Panc1 (cell line): ENCODE measurements around the gene TTC9B. TPM values are rescaled to one million over a fixed set of nuclear protein-coding genes. Genes with fewer than 3 reads are reported as not detected.

Experiments used
- ATAC-seq: fragments of 200-7000 bp; cut with Tn5 transposase; 2 replicates; pipeline ENCODE4 v1.9.1; 2020; ENCODE audit warnings: mild to moderate bottlenecking, moderate library complexity
- BruUV-seq: library from RNA; stranded (reverse); fragments of 400-500 nt; replicated peaks from 2 replicates; lab custom pipeline; 2021; lab: Mats Ljungman, UMichigan
- CTCF ChIA-PET: fragments of 300-600 bp; sonication (Branson Sonifier 250); formaldehyde crosslinking; loops from one replicate; lab custom pipeline; 2022; ENCODE audit warnings: antibody characterized with exemption; lab: Charles Lee
- POLR2A ChIA-PET: fragments of 300-600 bp; sonication (Branson Sonifier 250); formaldehyde crosslinking; loops from one replicate; lab custom pipeline; 2022; ENCODE audit warnings: antibody characterized with exemption; lab: Charles Lee
- DNase-seq: peaks from one replicate; pipeline ENCODE4 v3.0.0-alpha.2; 2010; ENCODE audit warnings: low read depth, low spot score
- H3K27ac ChIP-seq: 2 replicates; pipeline ENCODE4 v1.5.1; 2011; ENCODE audit warnings: mild to moderate bottlenecking, low read length, inconsistent platforms
- H3K27me3 ChIP-seq: fragments of 200-500 bp; sonication (Bioruptor generic); 2 replicates; pipeline ENCODE4 v1.6.0; 2014; ENCODE audit warnings: low read length, inconsistent platforms; ENCODE audit not compliant: control insufficient read depth, insufficient read depth
- H3K36me3 ChIP-seq: fragments of 200-500 bp; sonication (Bioruptor generic); 2 replicates; pipeline ENCODE4 v1.5.1; 2014; ENCODE audit warnings: inconsistent platforms, mild to moderate bottlenecking, low read length, moderate library complexity; ENCODE audit not compliant: control insufficient read depth, insufficient read depth
- H3K4me1 ChIP-seq: 2 replicates; pipeline ENCODE4 v1.5.1; 2011; ENCODE audit warnings: inconsistent platforms, mild to moderate bottlenecking, low read length, moderate library complexity; ENCODE audit not compliant: control insufficient read depth, insufficient read depth
- H3K4me3 ChIP-seq, 2 experiments: 2 replicates each; pipeline ENCODE4 v1.5.1; 2011 to 2012; ENCODE audit warnings: low read depth in 2 of 2, low read length in 2 of 2, mild to moderate bottlenecking in 2 of 2, inconsistent platforms in 1 of 2, moderate library complexity in 1 of 2
- H3K9me3 ChIP-seq: fragments of 200-500 bp; sonication (Bioruptor generic); 2 replicates; pipeline ENCODE4 v1.5.1; 2014; ENCODE audit warnings: low read depth, mild to moderate bottlenecking, inconsistent platforms, low read length, moderate library complexity; ENCODE audit not compliant: control insufficient read depth, insufficient read depth
- CTCF ChIP-seq: fragments of 450-650 bp; IDR thresholded peaks from 2 replicates; pipeline ENCODE4 v1.5.1; 2017; ENCODE audit warnings: mild to moderate bottlenecking
- POLR2AphosphoS5 ChIP-seq: IDR thresholded peaks from 2 replicates; pipeline ENCODE4 v1.6.1; 2012; ENCODE audit warnings: mild to moderate bottlenecking, low read depth, low read length, moderate library complexity
- SIN3A ChIP-seq: IDR thresholded peaks from 2 replicates; pipeline ENCODE4 v1.6.1; 2012; ENCODE audit warnings: low read depth, mild to moderate bottlenecking, low read length, moderate library complexity, borderline replicate concordance; ENCODE audit not compliant: insufficient read depth
- TCF7L2 ChIP-seq: IDR thresholded peaks from 2 replicates; pipeline ENCODE4 v1.6.1; 2011; ENCODE audit warnings: mild to moderate bottlenecking, low read depth, low read length, inconsistent platforms
- in situ Hi-C: cut with HindIII; loops from 2 replicates; pipeline ENCODE4 v1.10.0; 2016; ENCODE audit warnings: low sequenced_read_pairs, low pct_unique_long_range_greater_than_20kb
- intact Hi-C: fragments of 100-400 bp; cut with micrococcal nuclease; formaldehyde crosslinking; loops from one replicate; pipeline ENCODE4 v1.10.0; 2022; ENCODE audit not compliant: unreplicated experiment
- total RNA-seq: library from RNA; stranded (reverse); gene quantifications from one replicate; pipeline ENCODE4 v1.2.1, GENCODE V29; 2021; ENCODE audit not compliant: unreplicated experiment
- TF ChIP-seq, protein P1 (sequence below), 2 experiments: IDR thresholded peaks; 2 replicates each; pipeline ENCODE4 v1.6.1; 2011 to 2012; ENCODE audit warnings: low read depth in 2 of 2, control low read depth in 1 of 2, low read length in 1 of 2, mild to moderate bottlenecking in 1 of 2, moderate library complexity in 1 of 2; ENCODE audit not compliant: insufficient read depth in 1 of 2

Gene TTC9B
- total RNA-seq, 1 experiment from 2014 or later, result 2.3 TPM

- Histone ChIP-seq H3K4me3 (no peak overlapping the region), H3K4me1 (peaks cover 48% of the 10 kb centered on the region), H3K27ac (no peak overlapping the region), H3K36me3 (peaks cover 3% of the 10 kb centered on the region; the same call in 1 of the 2 replicates), H3K9me3 (no peaks in the 10 kb centered on the region), H3K27me3 (peaks cover 11% of the 10 kb centered on the region; the same call in 1 of the 2 replicates)
- intact Hi-C loops, result no loop called here
- no TSS peak for BruUV-seq
- TF ChIP-seq, protein P1, sequence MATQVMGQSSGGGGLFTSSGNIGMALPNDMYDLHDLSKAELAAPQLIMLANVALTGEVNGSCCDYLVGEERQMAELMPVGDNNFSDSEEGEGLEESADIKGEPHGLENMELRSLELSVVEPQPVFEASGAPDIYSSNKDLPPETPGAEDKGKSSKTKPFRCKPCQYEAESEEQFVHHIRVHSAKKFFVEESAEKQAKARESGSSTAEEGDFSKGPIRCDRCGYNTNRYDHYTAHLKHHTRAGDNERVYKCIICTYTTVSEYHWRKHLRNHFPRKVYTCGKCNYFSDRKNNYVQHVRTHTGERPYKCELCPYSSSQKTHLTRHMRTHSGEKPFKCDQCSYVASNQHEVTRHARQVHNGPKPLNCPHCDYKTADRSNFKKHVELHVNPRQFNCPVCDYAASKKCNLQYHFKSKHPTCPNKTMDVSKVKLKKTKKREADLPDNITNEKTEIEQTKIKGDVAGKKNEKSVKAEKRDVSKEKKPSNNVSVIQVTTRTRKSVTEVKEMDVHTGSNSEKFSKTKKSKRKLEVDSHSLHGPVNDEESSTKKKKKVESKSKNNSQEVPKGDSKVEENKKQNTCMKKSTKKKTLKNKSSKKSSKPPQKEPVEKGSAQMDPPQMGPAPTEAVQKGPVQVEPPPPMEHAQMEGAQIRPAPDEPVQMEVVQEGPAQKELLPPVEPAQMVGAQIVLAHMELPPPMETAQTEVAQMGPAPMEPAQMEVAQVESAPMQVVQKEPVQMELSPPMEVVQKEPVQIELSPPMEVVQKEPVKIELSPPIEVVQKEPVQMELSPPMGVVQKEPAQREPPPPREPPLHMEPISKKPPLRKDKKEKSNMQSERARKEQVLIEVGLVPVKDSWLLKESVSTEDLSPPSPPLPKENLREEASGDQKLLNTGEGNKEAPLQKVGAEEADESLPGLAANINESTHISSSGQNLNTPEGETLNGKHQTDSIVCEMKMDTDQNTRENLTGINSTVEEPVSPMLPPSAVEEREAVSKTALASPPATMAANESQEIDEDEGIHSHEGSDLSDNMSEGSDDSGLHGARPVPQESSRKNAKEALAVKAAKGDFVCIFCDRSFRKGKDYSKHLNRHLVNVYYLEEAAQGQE (IDR thresholded peaks at IDR 0.05; ENCODE audit: insufficient read depth in 1 of 2, low read depth in 2 of 2, low read length in 1 of 2), result no peak
- no peak for TF ChIP-seq TCF7L2
- no peak for TF ChIP-seq CTCF
- no peak for TF ChIP-seq SIN3A
- no peak for TF ChIP-seq POLR2AphosphoS5
- in situ Hi-C loops, result loop anchor here (5.0 kb wide), 3 partner anchors 36 to 91 kb away; partner anchors contain the start of gene MAP3K10
- no peak for ATAC-seq
- no peak for DNase-seq
- CTCF ChIA-PET, result interaction anchor here (0.6 to 5.3 kb wide), 14 partner anchors 10 to 461 kb away, joined by 3 to 62 read pairs (median 4); partner anchors contain the start of gene TTC9B
- POLR2A ChIA-PET, result interaction anchor here (0.5 to 1.7 kb wide), 12 partner anchors 12 to 239 kb away, joined by 3 to 17 read pairs (median 5); no protein-coding TSS in a partner anchor
Observed at GRCh38 chr19:40228346-40228745, 10.2 kb upstream of the TTC9B start.

- POLR2A ChIA-PET, result interaction anchor here (0.6 kb wide), 2 partner anchors 33 to 47 kb away, joined by 9 read pairs; no protein-coding TSS in a partner anchor
- CTCF ChIA-PET, result interaction anchor here (0.6 to 5.3 kb wide), 19 partner anchors 9 to 920 kb away, joined by 3 to 62 read pairs (median 6); no protein-coding TSS in a partner anchor
- H3K9me3 ChIP-seq, result peaks cover 9% of the 10 kb centered on the region; the same call in 1 of the 2 replicates
Observed at GRCh38 chr19:40225440-40226305, 7.5 kb upstream of the TTC9B start.

More at GRCh38 chr19:40225440-40226305, 7.5 kb upstream of the TTC9B start:
- no peak for DNase-seq
- in situ Hi-C loops, result loop anchor here (5.0 kb wide), 3 partner anchors 33 to 88 kb away; partner anchors contain the start of gene MAP3K10
- Histone ChIP-seq H3K27ac (peak overlapping the region; percentile 2), H3K36me3 (no peaks in the 10 kb centered on the region), H3K4me3 (peak overlapping the region; percentile 18 to 46), H3K27me3 (peaks cover 11% of the 10 kb centered on the region; the same call in 1 of the 2 replicates), H3K4me1 (peaks cover 24% of the 10 kb centered on the region)
- intact Hi-C loops, result no loop called here
- peak; percentile 35 for ATAC-seq
- no peak for TF ChIP-seq SIN3A
- TF ChIP-seq, protein P1 (IDR thresholded peaks at IDR 0.05; ENCODE audit: insufficient read depth in 1 of 2, low read depth in 2 of 2, low read length in 1 of 2), result no peak
- no peak for TF ChIP-seq POLR2AphosphoS5
- TF ChIP-seq TCF7L2, result no peak
- TF ChIP-seq CTCF, result no peak
- BruUV-seq, result no TSS peak
